Panc1 (cell line): Measurements from ENCODE around the gene FBLN1. TPM values are rescaled to one million over a fixed set of nuclear protein-coding genes. Genes with fewer than 3 reads are reported as not detected.

Experiments
- ATAC-seq: fragments of 200-7000 bp; cut with Tn5 transposase; 2 replicates; pipeline ENCODE4 v1.9.1; 2020; ENCODE audit warnings: mild to moderate bottlenecking, moderate library complexity
- BruUV-seq: library from RNA; stranded (reverse); fragments of 400-500 nt; replicated peaks from 2 replicates; lab custom pipeline; 2021; lab: Mats Ljungman, UMichigan
- CTCF ChIA-PET: fragments of 300-600 bp; sonication (Branson Sonifier 250); formaldehyde crosslinking; loops from one replicate; lab custom pipeline; 2022; ENCODE audit warnings: antibody characterized with exemption; lab: Charles Lee
- POLR2A ChIA-PET: fragments of 300-600 bp; sonication (Branson Sonifier 250); formaldehyde crosslinking; loops from one replicate; lab custom pipeline; 2022; ENCODE audit warnings: antibody characterized with exemption; lab: Charles Lee
- DNase-seq: peaks from one replicate; pipeline ENCODE4 v3.0.0-alpha.2; 2010; ENCODE audit warnings: low read depth, low spot score
- H3K27ac ChIP-seq: 2 replicates; pipeline ENCODE4 v1.5.1; 2011; ENCODE audit warnings: mild to moderate bottlenecking, low read length, inconsistent platforms
- H3K27me3 ChIP-seq: fragments of 200-500 bp; sonication (Bioruptor generic); 2 replicates; pipeline ENCODE4 v1.6.0; 2014; ENCODE audit warnings: low read length, inconsistent platforms; ENCODE audit not compliant: control insufficient read depth, insufficient read depth
- H3K36me3 ChIP-seq: fragments of 200-500 bp; sonication (Bioruptor generic); 2 replicates; pipeline ENCODE4 v1.5.1; 2014; ENCODE audit warnings: inconsistent platforms, mild to moderate bottlenecking, low read length, moderate library complexity; ENCODE audit not compliant: control insufficient read depth, insufficient read depth
- H3K4me1 ChIP-seq: 2 replicates; pipeline ENCODE4 v1.5.1; 2011; ENCODE audit warnings: inconsistent platforms, mild to moderate bottlenecking, low read length, moderate library complexity; ENCODE audit not compliant: control insufficient read depth, insufficient read depth
- H3K4me3 ChIP-seq, 2 experiments: 2 replicates each; pipeline ENCODE4 v1.5.1; 2011 to 2012; ENCODE audit warnings: low read depth in 2 of 2, low read length in 2 of 2, mild to moderate bottlenecking in 2 of 2, inconsistent platforms in 1 of 2, moderate library complexity in 1 of 2
- H3K9me3 ChIP-seq: fragments of 200-500 bp; sonication (Bioruptor generic); 2 replicates; pipeline ENCODE4 v1.5.1; 2014; ENCODE audit warnings: low read depth, mild to moderate bottlenecking, inconsistent platforms, low read length, moderate library complexity; ENCODE audit not compliant: control insufficient read depth, insufficient read depth
- POLR2AphosphoS5 ChIP-seq: IDR thresholded peaks from 2 replicates; pipeline ENCODE4 v1.6.1; 2012; ENCODE audit warnings: mild to moderate bottlenecking, low read depth, low read length, moderate library complexity
- SIN3A ChIP-seq: IDR thresholded peaks from 2 replicates; pipeline ENCODE4 v1.6.1; 2012; ENCODE audit warnings: low read depth, mild to moderate bottlenecking, low read length, moderate library complexity, borderline replicate concordance; ENCODE audit not compliant: insufficient read depth
- TCF7L2 ChIP-seq: IDR thresholded peaks from 2 replicates; pipeline ENCODE4 v1.6.1; 2011; ENCODE audit warnings: mild to moderate bottlenecking, low read depth, low read length, inconsistent platforms
- in situ Hi-C: cut with HindIII; loops from 2 replicates; pipeline ENCODE4 v1.10.0; 2016; ENCODE audit warnings: low sequenced_read_pairs, low pct_unique_long_range_greater_than_20kb
- intact Hi-C: fragments of 100-400 bp; cut with micrococcal nuclease; formaldehyde crosslinking; loops from one replicate; pipeline ENCODE4 v1.10.0; 2022; ENCODE audit not compliant: unreplicated experiment
- total RNA-seq: library from RNA; stranded (reverse); gene quantifications from one replicate; pipeline ENCODE4 v1.2.1, GENCODE V29; 2021; ENCODE audit not compliant: unreplicated experiment
- TF ChIP-seq, protein P1 (sequence below), 2 experiments: IDR thresholded peaks; 2 replicates each; pipeline ENCODE4 v1.6.1; 2011 to 2012; ENCODE audit warnings: low read depth in 2 of 2, control low read depth in 1 of 2, low read length in 1 of 2, mild to moderate bottlenecking in 1 of 2, moderate library complexity in 1 of 2; ENCODE audit not compliant: insufficient read depth in 1 of 2
- TF ChIP-seq, protein P2 (sequence below): fragments of 450-650 bp; IDR thresholded peaks from 2 replicates; pipeline ENCODE4 v1.5.1; 2017; ENCODE audit warnings: mild to moderate bottlenecking

FBLN1 gene
- total RNA-seq, 1 experiment from 2014 or later = 143 TPM

DNA sequence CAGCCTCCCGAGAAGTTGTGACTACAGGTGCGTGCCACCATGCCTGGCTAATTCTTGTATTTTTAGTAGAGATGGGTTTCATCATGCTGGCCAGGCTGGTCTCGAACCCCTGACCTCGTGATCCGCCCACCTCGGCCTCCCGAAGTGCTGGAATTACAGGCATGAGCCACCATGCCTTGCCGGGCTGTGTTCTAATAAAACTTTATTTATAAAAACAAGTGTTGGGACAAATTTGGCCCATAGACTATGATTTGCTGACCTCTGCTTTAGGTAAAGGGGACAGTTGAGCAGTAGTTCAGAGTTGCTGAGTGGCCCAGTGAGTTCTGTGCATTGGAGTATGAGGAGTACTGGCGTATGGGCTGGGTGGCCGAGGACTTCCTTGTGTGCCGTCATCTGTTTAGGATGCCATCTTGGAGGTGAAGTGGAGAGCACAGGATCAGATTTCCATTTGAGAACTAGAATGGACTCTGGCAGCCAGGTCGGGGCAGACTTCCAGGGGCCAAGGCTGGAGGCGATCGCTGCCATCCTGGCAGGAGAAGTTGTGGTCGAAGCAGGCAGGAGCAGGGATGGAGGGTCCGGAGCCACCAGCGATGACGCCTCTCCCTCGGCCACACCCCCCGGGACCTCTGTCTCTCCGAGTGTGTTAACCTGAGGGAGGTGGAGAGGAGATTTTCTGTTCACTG is 43.8 kb downstream of the FBLN1 start:
- no peak overlapping the region for H3K4me3 ChIP-seq
- DNase-seq (no peak), ATAC-seq (no peak)
- no peaks in the 10 kb centered on the region for H3K27me3 ChIP-seq
- in situ Hi-C loops (no loop called here), intact Hi-C loops (no loop called here)
- no peak overlapping the region for H3K27ac ChIP-seq
- TF ChIP-seq SIN3A (no peak), TCF7L2 (no peak), POLR2AphosphoS5 (no peak)
- TF ChIP-seq, protein P1, sequence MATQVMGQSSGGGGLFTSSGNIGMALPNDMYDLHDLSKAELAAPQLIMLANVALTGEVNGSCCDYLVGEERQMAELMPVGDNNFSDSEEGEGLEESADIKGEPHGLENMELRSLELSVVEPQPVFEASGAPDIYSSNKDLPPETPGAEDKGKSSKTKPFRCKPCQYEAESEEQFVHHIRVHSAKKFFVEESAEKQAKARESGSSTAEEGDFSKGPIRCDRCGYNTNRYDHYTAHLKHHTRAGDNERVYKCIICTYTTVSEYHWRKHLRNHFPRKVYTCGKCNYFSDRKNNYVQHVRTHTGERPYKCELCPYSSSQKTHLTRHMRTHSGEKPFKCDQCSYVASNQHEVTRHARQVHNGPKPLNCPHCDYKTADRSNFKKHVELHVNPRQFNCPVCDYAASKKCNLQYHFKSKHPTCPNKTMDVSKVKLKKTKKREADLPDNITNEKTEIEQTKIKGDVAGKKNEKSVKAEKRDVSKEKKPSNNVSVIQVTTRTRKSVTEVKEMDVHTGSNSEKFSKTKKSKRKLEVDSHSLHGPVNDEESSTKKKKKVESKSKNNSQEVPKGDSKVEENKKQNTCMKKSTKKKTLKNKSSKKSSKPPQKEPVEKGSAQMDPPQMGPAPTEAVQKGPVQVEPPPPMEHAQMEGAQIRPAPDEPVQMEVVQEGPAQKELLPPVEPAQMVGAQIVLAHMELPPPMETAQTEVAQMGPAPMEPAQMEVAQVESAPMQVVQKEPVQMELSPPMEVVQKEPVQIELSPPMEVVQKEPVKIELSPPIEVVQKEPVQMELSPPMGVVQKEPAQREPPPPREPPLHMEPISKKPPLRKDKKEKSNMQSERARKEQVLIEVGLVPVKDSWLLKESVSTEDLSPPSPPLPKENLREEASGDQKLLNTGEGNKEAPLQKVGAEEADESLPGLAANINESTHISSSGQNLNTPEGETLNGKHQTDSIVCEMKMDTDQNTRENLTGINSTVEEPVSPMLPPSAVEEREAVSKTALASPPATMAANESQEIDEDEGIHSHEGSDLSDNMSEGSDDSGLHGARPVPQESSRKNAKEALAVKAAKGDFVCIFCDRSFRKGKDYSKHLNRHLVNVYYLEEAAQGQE (IDR thresholded peaks at IDR 0.05; ENCODE audit: insufficient read depth in 1 of 2, low read depth in 2 of 2, low read length in 1 of 2) = no peak
- TF ChIP-seq, protein P2, sequence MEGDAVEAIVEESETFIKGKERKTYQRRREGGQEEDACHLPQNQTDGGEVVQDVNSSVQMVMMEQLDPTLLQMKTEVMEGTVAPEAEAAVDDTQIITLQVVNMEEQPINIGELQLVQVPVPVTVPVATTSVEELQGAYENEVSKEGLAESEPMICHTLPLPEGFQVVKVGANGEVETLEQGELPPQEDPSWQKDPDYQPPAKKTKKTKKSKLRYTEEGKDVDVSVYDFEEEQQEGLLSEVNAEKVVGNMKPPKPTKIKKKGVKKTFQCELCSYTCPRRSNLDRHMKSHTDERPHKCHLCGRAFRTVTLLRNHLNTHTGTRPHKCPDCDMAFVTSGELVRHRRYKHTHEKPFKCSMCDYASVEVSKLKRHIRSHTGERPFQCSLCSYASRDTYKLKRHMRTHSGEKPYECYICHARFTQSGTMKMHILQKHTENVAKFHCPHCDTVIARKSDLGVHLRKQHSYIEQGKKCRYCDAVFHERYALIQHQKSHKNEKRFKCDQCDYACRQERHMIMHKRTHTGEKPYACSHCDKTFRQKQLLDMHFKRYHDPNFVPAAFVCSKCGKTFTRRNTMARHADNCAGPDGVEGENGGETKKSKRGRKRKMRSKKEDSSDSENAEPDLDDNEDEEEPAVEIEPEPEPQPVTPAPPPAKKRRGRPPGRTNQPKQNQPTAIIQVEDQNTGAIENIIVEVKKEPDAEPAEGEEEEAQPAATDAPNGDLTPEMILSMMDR = no peak
- POLR2A ChIA-PET = no interaction called here
- no peaks in the 10 kb centered on the region for H3K36me3 ChIP-seq
- no peaks in the 10 kb centered on the region for H3K9me3 ChIP-seq
- BruUV-seq = no TSS peak
- CTCF ChIA-PET = no interaction called here
- no peaks in the 10 kb centered on the region for H3K4me1 ChIP-seq

DNA sequence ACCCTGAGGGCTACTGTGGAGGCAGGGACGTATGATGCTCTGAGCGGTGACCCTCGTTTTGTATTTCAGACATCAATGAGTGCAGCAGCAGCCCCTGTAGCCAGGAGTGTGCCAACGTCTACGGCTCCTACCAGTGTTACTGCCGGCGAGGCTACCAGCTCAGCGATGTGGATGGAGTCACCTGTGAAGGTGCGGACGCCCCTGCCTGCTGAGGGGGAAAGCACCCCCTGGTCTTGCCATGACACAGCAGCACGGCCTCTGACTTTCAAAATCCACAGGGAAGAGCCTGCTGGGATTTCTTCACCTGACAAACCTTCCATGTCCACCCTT is 44.3 kb downstream of the FBLN1 start:
- CTCF ChIA-PET = no interaction called here

More for the DNA sequence above, 44.3 kb downstream of the FBLN1 start:
- BruUV-seq = no TSS peak
- Histone ChIP-seq H3K27ac (no peak overlapping the region), H3K36me3 (no peaks in the 10 kb centered on the region), H3K9me3 (no peaks in the 10 kb centered on the region), H3K27me3 (no peaks in the 10 kb centered on the region), H3K4me3 (no peak overlapping the region), H3K4me1 (no peaks in the 10 kb centered on the region)
- in situ Hi-C loops (no loop called here), intact Hi-C loops (no loop called here)
- ATAC-seq (no peak), DNase-seq (no peak)
- TF ChIP-seq, protein P2 = no peak
- no peak for TF ChIP-seq TCF7L2
- TF ChIP-seq POLR2AphosphoS5 = no peak
- TF ChIP-seq, protein P1 (IDR thresholded peaks at IDR 0.05; ENCODE audit: insufficient read depth in 1 of 2, low read depth in 2 of 2, low read length in 1 of 2) = no peak
- TF ChIP-seq SIN3A = no peak
- POLR2A ChIA-PET = no interaction called here
